SK-N-SH (cell line): ENCODE data around the gene DSCAML1. TPM values are rescaled to one million over a fixed set of nuclear protein-coding genes. Genes with fewer than 3 reads are reported as not detected.

ENCODE experiments used
- CTCF ChIA-PET: fragments of 300-600, 350-600 bp; formaldehyde crosslinking; extraction: SDS; loops from one replicate; lab custom pipeline; 2021; lab: Yijun Ruan, JAX
- POLR2A ChIA-PET: fragments of 350-600 bp; sonication (Branson Sonifier 250); formaldehyde crosslinking; extraction: SDS; loops from one replicate; lab custom pipeline; 2020; ENCODE audit warnings: antibody characterized with exemption, inconsistent platforms; lab: Yijun Ruan, JAX
- DNase-seq: peaks from one replicate; pipeline ENCODE4 v3.0.0; 2012
- H2AFZ ChIP-seq: fragments of 200-600 bp; sonication (generic); 2 replicates; pipeline ENCODE4 v1.8.1; 2016; ENCODE audit warnings: antibody characterized with exemption, mild to moderate bottlenecking, low read depth
- H3F3A ChIP-seq: fragments of 200-600 bp; sonication (generic); replicated peaks from 2 replicates; pipeline ENCODE3; 2016; ENCODE audit warnings: antibody characterized with exemption, mild to moderate bottlenecking; ENCODE audit not compliant: insufficient read depth
- H3K27ac ChIP-seq, 2 experiments: fragments of 200-500 bp in 1 of 2; fragments of 200-600 bp in 1 of 2; sonication (Bioruptor generic) in 1 of 2; sonication (generic), shearing (Covaris generic) in 1 of 2; 2 replicates each; pipeline versions ENCODE4 v1.5.1 to v1.6.1; 2014 to 2016; ENCODE audit warnings: low read depth in 2 of 2, inconsistent platforms in 1 of 2, low read length in 1 of 2, mild to moderate bottlenecking in 1 of 2, mixed read lengths in 1 of 2
- H3K27me3 ChIP-seq: fragments of 200-600 bp; sonication (generic), shearing (Covaris generic); 2 replicates; pipeline ENCODE4 v1.6.1; 2016; ENCODE audit warnings: mixed run types; ENCODE audit not compliant: insufficient read depth
- H3K36me3 ChIP-seq, 2 experiments: fragments of 200-500 bp in 1 of 2; fragments of 200-600 bp in 1 of 2; sonication (Bioruptor generic) in 1 of 2; sonication (generic) in 1 of 2; replicated peaks in 1 of 2; 2 replicates each; pipeline versions ENCODE3 to v1.5.1; 2014 to 2016; ENCODE audit warnings: low read length in 1 of 2, mild to moderate bottlenecking in 1 of 2; ENCODE audit not compliant: insufficient read depth in 2 of 2, control insufficient read depth in 1 of 2
- H3K4me1 ChIP-seq, 2 experiments: fragments of 200-500 bp in 1 of 2; fragments of 200-600 bp in 1 of 2; sonication (Bioruptor generic) in 1 of 2; sonication (generic), shearing (Covaris generic) in 1 of 2; 2 replicates each; pipeline versions ENCODE4 v1.5.1 to v1.6.1; 2014 to 2016; ENCODE audit warnings: low read depth in 1 of 2, low read length in 1 of 2, mixed run types in 1 of 2; ENCODE audit not compliant: insufficient read depth in 2 of 2, control insufficient read depth in 1 of 2
- H3K4me2 ChIP-seq: fragments of 200-600 bp; sonication (generic), shearing (Covaris generic); 2 replicates; pipeline ENCODE4 v1.6.1; 2017; ENCODE audit warnings: mixed run types
- H3K4me3 ChIP-seq, 2 experiments: fragments of 200-500 bp in 1 of 2; fragments of 200-600 bp in 1 of 2; sonication (Bioruptor generic) in 1 of 2; sonication (generic), shearing (Covaris generic) in 1 of 2; 2 replicates each; pipeline versions ENCODE4 v1.5.1 to v1.8.1; 2014 to 2016; ENCODE audit warnings: low read depth in 2 of 2, inconsistent platforms in 1 of 2, low read length in 1 of 2, mild to moderate bottlenecking in 1 of 2, mixed read lengths in 1 of 2, moderate library complexity in 1 of 2
- H3K79me2 ChIP-seq: fragments of 200-600 bp; sonication (generic); 2 replicates; pipeline ENCODE4 v1.8.1; 2017; ENCODE audit warnings: mild to moderate bottlenecking; ENCODE audit not compliant: insufficient read depth
- H3K9ac ChIP-seq: fragments of 200-600 bp; sonication (generic); 2 replicates; pipeline ENCODE4 v1.6.1; 2017; ENCODE audit warnings: mixed run types
- H3K9me2 ChIP-seq: fragments of 200-600 bp; sonication (generic); 2 replicates; pipeline ENCODE4 v1.6.1; 2017; ENCODE audit warnings: mixed run types
- H3K9me3 ChIP-seq: fragments of 200-600 bp; sonication (generic); 2 replicates; pipeline ENCODE4 v1.6.1; 2017; ENCODE audit warnings: mixed run types, mild to moderate bottlenecking, moderate library complexity
- H4K20me1 ChIP-seq: fragments of 200-600 bp; sonication (generic); 2 replicates; pipeline ENCODE4 v1.6.1; 2017; ENCODE audit warnings: mild to moderate bottlenecking, mixed run types; ENCODE audit not compliant: insufficient read depth
- CTCF ChIP-seq: fragments of 200-600 bp; sonication (generic); IDR thresholded peaks from 2 replicates; pipeline ENCODE4 v1.6.1; 2017; ENCODE audit warnings: antibody characterized with exemption, mild to moderate bottlenecking, moderate library complexity
- ELF1 ChIP-seq: IDR thresholded peaks from 2 replicates; pipeline ENCODE4 v1.4.0; 2012
- EP300 ChIP-seq, 2 experiments: IDR thresholded peaks; 2 replicates each; pipeline versions ENCODE4 v1.4.0 to v1.6.1; 2012; ENCODE audit warnings: borderline replicate concordance in 1 of 2, low read depth in 1 of 2, low read length in 1 of 2
- FOSL2 ChIP-seq: IDR thresholded peaks from 2 replicates; pipeline ENCODE4 v1.4.0; 2012; ENCODE audit warnings: low read depth, mild to moderate bottlenecking, moderate library complexity, borderline replicate concordance
- FOXJ3 ChIP-seq: sonication (generic); formaldehyde crosslinking; IDR thresholded peaks from 2 replicates; pipeline ENCODE4 v1.5.1; 2020; ENCODE audit warnings: mild to moderate bottlenecking, missing genetic modification reagents
- FOXM1 ChIP-seq: IDR thresholded peaks from 2 replicates; pipeline ENCODE4 v1.4.0; 2012; ENCODE audit warnings: low read depth, mild to moderate bottlenecking
- GABPA ChIP-seq: IDR thresholded peaks from 2 replicates; pipeline ENCODE4 v1.4.0; 2012; ENCODE audit warnings: low read depth, mild to moderate bottlenecking
- GATA2 ChIP-seq: sonication (generic); formaldehyde crosslinking; IDR thresholded peaks from 2 replicates; pipeline ENCODE4 v1.5.0; 2020; ENCODE audit warnings: mild to moderate bottlenecking, missing genetic modification reagents
- JUND ChIP-seq: IDR thresholded peaks from 2 replicates; pipeline ENCODE4 v1.4.0; 2012
- NRF1 ChIP-seq: IDR thresholded peaks from 2 replicates; pipeline ENCODE4 v1.6.1; 2012; ENCODE audit warnings: low read depth, mild to moderate bottlenecking, low read length
- PBX3 ChIP-seq: IDR thresholded peaks from 2 replicates; pipeline ENCODE4; 2012
- POLR2AphosphoS5 ChIP-seq: IDR thresholded peaks from 2 replicates; pipeline ENCODE4 v1.6.1; 2012; ENCODE audit warnings: low read depth, low read length
- RAD21 ChIP-seq: IDR thresholded peaks from 2 replicates; pipeline ENCODE4 v1.6.1; 2012; ENCODE audit warnings: mild to moderate bottlenecking, low read length
- RCOR1 ChIP-seq: fragments of 150-350 bp; IDR thresholded peaks from 2 replicates; pipeline ENCODE4 v1.6.1; 2017; ENCODE audit warnings: antibody characterized with exemption, low read length
- RXRA ChIP-seq: IDR thresholded peaks from 2 replicates; pipeline ENCODE4 v1.4.0; 2012; ENCODE audit warnings: low read depth, mild to moderate bottlenecking, borderline replicate concordance
- TAF1 ChIP-seq: IDR thresholded peaks from 2 replicates; pipeline ENCODE4 v1.6.1; 2012; ENCODE audit warnings: low read depth, mild to moderate bottlenecking, low read length, moderate library complexity, borderline replicate concordance
- USF2 ChIP-seq: fragments of 150-350 bp; IDR thresholded peaks from 2 replicates; pipeline ENCODE4 v1.6.1; 2017; ENCODE audit warnings: antibody characterized with exemption, low read length, low read depth, borderline replicate concordance
- WGBS: methylation state at CpG from one replicate; pipeline ENCODE4 v1.1.6; 2017; ENCODE audit warnings: low lambda C conversion rate; 5-methylcytosine and 5-hydroxymethylcytosine counted together
- polyA plus RNA-seq, 3 experiments: library from polyadenylated mRNA; depleted of rRNA; stranded (reverse); fragments of >200 nt; gene quantifications; 2 replicates each; pipeline ENCODE4 v1.2.3, GENCODE V29; 2012

Gene DSCAML1
- polyA plus RNA-seq, 1 of the 3 experiments (the other 2 are of a cell fraction) = not detected

- no peak for DNase-seq
- ChIA-PET CTCF (interaction anchor here (0.7 to 2.0 kb wide), 5 partner anchors 8 to 243 kb away, joined by 3 to 6 read pairs (median 3); no protein-coding TSS in a partner anchor), POLR2A (no interaction called here)
- H3K4me3 ChIP-seq = no peak overlapping the region
- no peak for TF ChIP-seq TAF1
- no peak for TF ChIP-seq JUND
- no peak for TF ChIP-seq RAD21
- H3K79me2 ChIP-seq = no peaks in the 10 kb centered on the region
- 44% methylated on average over 4 of the region's 4 CpGs for WGBS
- H3K9me3 ChIP-seq = no peaks in the 10 kb centered on the region
- no peak overlapping the region for H3K9ac ChIP-seq
- peaks cover 10% of the 10 kb centered on the region; the same call in 1 of the 2 replicates for H3K27me3 ChIP-seq
- no peaks in the 10 kb centered on the region for H3K36me3 ChIP-seq
- no peaks in the 10 kb centered on the region for H3F3A ChIP-seq
- H3K4me2 ChIP-seq = no peak overlapping the region
- no peak overlapping the region for H2AFZ ChIP-seq
- peaks cover 0 to 28% of the 10 kb centered on the region in 2 experiments; a peak in 2 of 4 replicates for H3K4me1 ChIP-seq
- H3K27ac ChIP-seq = no peak overlapping the region
- H3K9me2 ChIP-seq = no peaks in the 10 kb centered on the region
- H4K20me1 ChIP-seq = no peaks in the 10 kb centered on the region
Observed at GRCh38 chr11:117669616-117670015, 127.4 kb downstream of the DSCAML1 start.

GRCh38 chr11:117669062-117669461, 128.0 kb downstream of the DSCAML1 start:
- H3K4me2 ChIP-seq = no peak overlapping the region
- no peaks in the 10 kb centered on the region for H3K9me3 ChIP-seq
- ChIA-PET POLR2A (no interaction called here), CTCF (interaction anchor here (0.5 to 2.0 kb wide), 7 partner anchors 9 to 243 kb away, joined by 3 to 6 read pairs (median 3); no protein-coding TSS in a partner anchor)
- H3K4me3 ChIP-seq = no peak overlapping the region
- no peaks in the 10 kb centered on the region for H3K36me3 ChIP-seq
- no peaks in the 10 kb centered on the region for H3K9me2 ChIP-seq
- no peak for DNase-seq
- peaks cover 6% of the 10 kb centered on the region; the same call in 1 of the 2 replicates for H3K27me3 ChIP-seq
- H2AFZ ChIP-seq = no peak overlapping the region
- no peak overlapping the region for H3K9ac ChIP-seq
- no peaks in the 10 kb centered on the region for H3K79me2 ChIP-seq
- no peak overlapping the region for H3K27ac ChIP-seq
- no peaks in the 10 kb centered on the region for H4K20me1 ChIP-seq
- H3F3A ChIP-seq = no peaks in the 10 kb centered on the region
- TF ChIP-seq PBX3 = no peak
- TF ChIP-seq CTCF = no peak
- no peak for TF ChIP-seq EP300 (IDR thresholded peaks at IDR 0.05; ENCODE audit: borderline replicate concordance in 1 of 2, low read depth in 1 of 2, low read length in 1 of 2)
- TF ChIP-seq FOSL2 = no peak
- TF ChIP-seq POLR2AphosphoS5 = no peak
- TF ChIP-seq ELF1 = no peak
- no peak for TF ChIP-seq RCOR1
- TF ChIP-seq RXRA = no peak
- no peak for TF ChIP-seq GATA2 (CRISPR knock-in tag)
- no peak for TF ChIP-seq USF2
- no peak for TF ChIP-seq FOXJ3 (CRISPR knock-in tag)
- TF ChIP-seq GABPA = no peak
- TF ChIP-seq TAF1 = no peak
- no peak for TF ChIP-seq FOXM1
- TF ChIP-seq JUND = no peak
- TF ChIP-seq NRF1 = no peak
- 4% methylated on average over 1 of the region's 4 CpGs for WGBS
- peaks cover 0 to 29% of the 10 kb centered on the region in 2 experiments; a peak in 2 of 4 replicates for H3K4me1 ChIP-seq
